IMR-90 (cell line): ENCODE results near the gene RIPK4. TPM values are rescaled to one million over a fixed set of nuclear protein-coding genes. Genes with fewer than 3 reads are reported as not detected.

ENCODE experiments used
- ATAC-seq: fragments of 200-7000 bp; cut with Tn5 transposase; 2 replicates; pipeline ENCODE4 v1.9.1; 2020; ENCODE audit warnings: low read depth, mild to moderate bottlenecking, moderate library complexity
- BruUV-seq: library from RNA; stranded (reverse); fragments of 400-500 nt; replicated peaks from 2 replicates; lab custom pipeline; 2021; lab: Mats Ljungman, UMichigan
- CTCF ChIA-PET: fragments of 300-600 bp; formaldehyde crosslinking; extraction: SDS; loops from one replicate; lab custom pipeline; 2021; ENCODE audit warnings: antibody characterized with exemption; lab: Yijun Ruan, JAX
- POLR2A ChIA-PET: fragments of 300-600 bp; sonication (Branson Sonifier 250); formaldehyde crosslinking; loops from one replicate; lab custom pipeline; 2022; ENCODE audit warnings: antibody characterized with exemption; ENCODE audit not compliant: unreplicated experiment; lab: Charles Lee
- DNase-seq: peaks from one replicate; pipeline ENCODE4 v3.0.0; 2013
- H2AFZ ChIP-seq: replicated peaks from 2 replicates; pipeline ENCODE3; 2013; ENCODE audit warnings: low read length, mild to moderate bottlenecking; ENCODE audit not compliant: poor library complexity
- H2AK5ac ChIP-seq: 2 replicates; pipeline ENCODE4 v1.6.1; 2013; ENCODE audit warnings: low read depth, low read length, inconsistent platforms
- H2AK9ac ChIP-seq: replicated peaks from 2 replicates; pipeline ENCODE3; 2013; ENCODE audit warnings: mild to moderate bottlenecking, low read depth, low read length, moderate library complexity; ENCODE audit not compliant: poor library complexity
- H2BK120ac ChIP-seq: 2 replicates; pipeline ENCODE4 v1.6.1; 2013; ENCODE audit warnings: low read depth, low read length, inconsistent platforms
- H2BK15ac ChIP-seq: 3 replicates; pipeline ENCODE4 v1.6.1; 2013; ENCODE audit warnings: low read depth, low read length, inconsistent platforms
- H2BK20ac ChIP-seq: 2 replicates; pipeline ENCODE4 v1.6.1; 2013; ENCODE audit warnings: low read depth, mild to moderate bottlenecking, inconsistent platforms, low read length, moderate library complexity
- H2BK5ac ChIP-seq: 2 replicates; pipeline ENCODE4 v1.6.1; 2013; ENCODE audit warnings: mild to moderate bottlenecking, low read depth, low read length, inconsistent platforms; ENCODE audit not compliant: poor library complexity, severe bottlenecking
- H3K14ac ChIP-seq: replicated peaks from 2 replicates; pipeline ENCODE4 v1.6.1; 2013; ENCODE audit warnings: low read depth, low read length, inconsistent platforms
- H3K18ac ChIP-seq: 2 replicates; pipeline ENCODE4 v1.6.1; 2013; ENCODE audit warnings: low read depth, low read length, control low read depth
- H3K23ac ChIP-seq: 2 replicates; pipeline ENCODE4 v1.6.1; 2013; ENCODE audit warnings: low read depth, low read length, inconsistent platforms
- H3K27ac ChIP-seq: 2 replicates; pipeline ENCODE4 v1.5.1; 2013; ENCODE audit warnings: mild to moderate bottlenecking, control low read depth, low read length; ENCODE audit not compliant: insufficient read depth
- H3K27me3 ChIP-seq: 2 replicates; pipeline ENCODE4 v1.6.1; 2013; ENCODE audit warnings: low read length; ENCODE audit not compliant: control insufficient read depth, insufficient read depth
- H3K36me3 ChIP-seq: 2 replicates; pipeline ENCODE4 v1.6.1; 2013; ENCODE audit warnings: low read length, mixed read lengths; ENCODE audit not compliant: control insufficient read depth, insufficient read depth
- H3K4ac ChIP-seq: 2 replicates; pipeline ENCODE4 v1.6.1; 2013; ENCODE audit warnings: low read depth, low read length, inconsistent platforms
- H3K4me1 ChIP-seq: 2 replicates; pipeline ENCODE4 v1.6.1; 2013; ENCODE audit warnings: low read length, mixed read lengths; ENCODE audit not compliant: control insufficient read depth, insufficient read depth
- H3K4me2 ChIP-seq: 2 replicates; pipeline ENCODE4 v1.6.1; 2013; ENCODE audit warnings: low read depth, mild to moderate bottlenecking, control low read depth, low read length, moderate library complexity
- H3K4me3 ChIP-seq: 2 replicates; pipeline ENCODE4 v1.5.1; 2013; ENCODE audit warnings: low read depth, mild to moderate bottlenecking, control low read depth, low read length, moderate library complexity; ENCODE audit not compliant: insufficient read depth
- H3K56ac ChIP-seq: 2 replicates; pipeline ENCODE4 v1.6.1; 2013; ENCODE audit warnings: low read length, inconsistent platforms; ENCODE audit not compliant: insufficient read depth; ENCODE audit errors: extremely low read depth
- H3K79me1 ChIP-seq, 2 experiments: 2 replicates each; pipeline ENCODE4 v1.6.1; 2013; ENCODE audit warnings: low read length in 2 of 2, inconsistent platforms in 1 of 2, low read depth in 1 of 2
- H3K9ac ChIP-seq: 2 replicates; pipeline ENCODE4 v1.6.1; 2013; ENCODE audit warnings: low read depth, low read length, control low read depth
- H3K9me1 ChIP-seq: 2 replicates; pipeline ENCODE4 v1.6.1; 2013; ENCODE audit warnings: low read length, inconsistent platforms; ENCODE audit not compliant: insufficient read depth
- H3K9me3 ChIP-seq: 2 replicates; pipeline ENCODE4 v1.6.1; 2013; ENCODE audit warnings: low read length; ENCODE audit not compliant: control insufficient read depth, insufficient read depth
- H4K20me1 ChIP-seq: 2 replicates; pipeline ENCODE4 v1.6.1; 2013; ENCODE audit warnings: low read length, inconsistent platforms; ENCODE audit not compliant: insufficient read depth
- H4K5ac ChIP-seq: 2 replicates; pipeline ENCODE4 v1.6.1; 2013; ENCODE audit warnings: mild to moderate bottlenecking, low read depth, low read length, control low read depth
- H4K8ac ChIP-seq, 2 experiments: 2 replicates each; pipeline ENCODE4 v1.6.1; 2013; ENCODE audit warnings: low read depth in 2 of 2, low read length in 2 of 2, control low read depth in 1 of 2, inconsistent platforms in 1 of 2
- H4K91ac ChIP-seq: 2 replicates; pipeline ENCODE4 v1.6.1; 2013; ENCODE audit warnings: low read depth, low read length, inconsistent platforms; ENCODE audit not compliant: insufficient read depth
- BHLHE40 ChIP-seq: fragments of 150-350 bp; IDR thresholded peaks from 2 replicates; pipeline ENCODE4 v1.6.1; 2016; ENCODE audit warnings: mild to moderate bottlenecking, low read depth, low read length
- CEBPB ChIP-seq: IDR thresholded peaks from 2 replicates; pipeline ENCODE4 v1.6.1; 2012; ENCODE audit warnings: low read depth, low read length, improper control_type of control experiment
- CHD1 ChIP-seq: IDR thresholded peaks from 2 replicates; pipeline ENCODE4 v1.6.1; 2012; ENCODE audit warnings: low read depth, low read length, improper control_type of control experiment
- FOS ChIP-seq: fragments of 150-350 bp; IDR thresholded peaks from 2 replicates; pipeline ENCODE4 v1.6.1; 2016; ENCODE audit warnings: low read depth, low read length
- MAFK ChIP-seq: IDR thresholded peaks from 2 replicates; pipeline ENCODE4 v1.6.1; 2012; ENCODE audit warnings: low read depth, low read length, improper control_type of control experiment
- MAZ ChIP-seq: IDR thresholded peaks from 2 replicates; pipeline ENCODE4 v1.6.1; 2012; ENCODE audit warnings: low read depth, mild to moderate bottlenecking, low read length, improper control_type of control experiment, moderate library complexity, borderline replicate concordance
- MXI1 ChIP-seq: IDR thresholded peaks from 2 replicates; pipeline ENCODE4 v1.6.1; 2012; ENCODE audit warnings: low read depth, mild to moderate bottlenecking, low read length, moderate library complexity, borderline replicate concordance
- NFE2L2 ChIP-seq: fragments of 150-350 bp; IDR thresholded peaks from 2 replicates; pipeline ENCODE4 v1.6.1; 2016; ENCODE audit warnings: low read depth, mild to moderate bottlenecking, low read length
- POLR2A ChIP-seq: IDR thresholded peaks from 2 replicates; pipeline ENCODE4 v1.6.1; 2012; ENCODE audit warnings: mild to moderate bottlenecking, low read depth, low read length
- RAD21 ChIP-seq: IDR thresholded peaks from 2 replicates; pipeline ENCODE4 v1.6.1; 2012; ENCODE audit warnings: low read length, improper control_type of control experiment
- RCOR1 ChIP-seq: IDR thresholded peaks from 2 replicates; pipeline ENCODE4 v1.6.1; 2012; ENCODE audit warnings: mild to moderate bottlenecking, low read length, improper control_type of control experiment; ENCODE audit not compliant: insufficient replicate concordance
- RFX5 ChIP-seq: IDR thresholded peaks from 2 replicates; pipeline ENCODE4 v1.8.0; 2012; ENCODE audit warnings: low read depth, mild to moderate bottlenecking, low read length, moderate library complexity
- SMC3 ChIP-seq: fragments of 150-350 bp; IDR thresholded peaks from 2 replicates; pipeline ENCODE4 v1.6.1; 2016; ENCODE audit warnings: low read depth, mild to moderate bottlenecking, antibody characterized with exemption, low read length, moderate library complexity
- USF2 ChIP-seq: fragments of 150-350 bp; IDR thresholded peaks from 2 replicates; pipeline ENCODE4 v1.6.1; 2017; ENCODE audit warnings: mild to moderate bottlenecking, antibody characterized with exemption, low read length, low read depth
- WGBS, 2 experiments: methylation state at CpG; one replicate each; pipeline versions ENCODE4 v1.1.5 to v1.1.7; 2013; ENCODE audit warnings: missing lambda C conversion rate in 2 of 2; ENCODE audit not compliant: insufficient read length in 1 of 2; ENCODE audit errors: extremely low coverage in 2 of 2; 5-methylcytosine and 5-hydroxymethylcytosine counted together
- dilution Hi-C: fragments of 300-500 bp; cut with HindIII; formaldehyde crosslinking; loops from one replicate; pipeline ENCODE4 v1.14.3; 2018; ENCODE audit warnings: low sequenced_read_pairs; ENCODE audit not compliant: unreplicated experiment
- in situ Hi-C: fragments of 300-500 bp; cut with MboI; formaldehyde crosslinking; loops from 3 replicates; pipeline ENCODE4 v1.14.3; 2019; ENCODE audit warnings: low sequenced_read_pairs, inconsistent platforms, mixed read lengths
- intact Hi-C: fragments of 100-400 bp; cut with micrococcal nuclease; formaldehyde crosslinking; loops from 2 replicates; pipeline ENCODE4 v1.10.0; 2022
- polyA plus RNA-seq, 3 experiments: library from polyadenylated mRNA; depleted of rRNA; stranded (reverse); fragments of >200 nt; gene quantifications; 2 replicates each; pipeline ENCODE4 v1.2.3, GENCODE V29; 2012; ENCODE audit warnings: low replicate concordance in 1 of 3
- total RNA-seq: library from RNA; depleted of rRNA; stranded (reverse); fragments of >200 nt; gene quantifications from 2 replicates; pipeline ENCODE4 v1.2.3, GENCODE V29; 2012
- TF ChIP-seq, protein P1 (sequence below): conservative IDR thresholded peaks from 2 replicates; pipeline ENCODE4 v1.5.1; 2012; ENCODE audit warnings: mild to moderate bottlenecking, low read depth, low read length, improper control_type of control experiment
- TF ChIP-seq, protein P2 (sequence below): fragments of 150-350 bp; IDR thresholded peaks from 2 replicates; pipeline ENCODE4 v1.6.1; 2016; ENCODE audit warnings: low read depth, mild to moderate bottlenecking, low read length, moderate library complexity, borderline replicate concordance

RIPK4 gene
- total and polyA plus RNA-seq, 2 of the 4 experiments (the other 2 are of a cell fraction), result under 0.01 to 0.03 TPM

DNA sequence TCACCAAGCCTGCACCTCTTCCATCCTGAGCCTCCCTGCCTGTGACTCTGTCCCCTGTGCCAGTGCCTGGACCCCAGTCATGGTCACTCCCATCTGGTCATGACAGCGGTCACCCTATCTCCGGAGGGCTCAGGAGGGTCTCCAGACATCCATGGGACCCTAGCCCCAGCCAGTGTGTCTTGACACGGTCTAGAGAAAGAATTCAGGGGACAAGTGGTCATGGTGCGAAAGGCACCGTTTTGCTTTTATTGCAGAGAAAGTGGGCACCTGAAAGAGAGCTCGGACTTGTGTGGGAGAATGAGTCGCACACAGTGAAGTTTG, 4.7 kb upstream of the RIPK4 start:
- Histone ChIP-seq H3K27ac (no peak overlapping the region), H3K4ac (no peak overlapping the region), H3K14ac (no peak overlapping the region), H2AK5ac (no peak overlapping the region), H3K9ac (no peak overlapping the region), H4K8ac (no peak overlapping the region), H3K4me1 (peaks cover 4% of the 10 kb centered on the region), H3K4me3 (no peak overlapping the region), H4K5ac (no peak overlapping the region), H2AK9ac (no peak overlapping the region), H2BK5ac (no peak overlapping the region), H3K9me1 (no peaks in the 10 kb centered on the region), H3K18ac (no peak overlapping the region), H3K36me3 (no peaks in the 10 kb centered on the region), H2BK20ac (no peak overlapping the region), H2BK15ac (no peak overlapping the region), H4K91ac (no peak overlapping the region), H3K27me3 (peaks cover 81% of the 10 kb centered on the region), H4K20me1 (no peaks in the 10 kb centered on the region), H3K4me2 (no peak overlapping the region), H3K23ac (no peak overlapping the region), H3K79me1 (no peaks in the 10 kb centered on the region), H3K9me3 (no peaks in the 10 kb centered on the region), H3K56ac (no peak overlapping the region), H2BK120ac (no peak overlapping the region), H2AFZ (no peak overlapping the region)
- in situ Hi-C loops (no loop called here), intact Hi-C loops (no loop called here), dilution Hi-C loops (no loop called here)
- DNase-seq (no peak), ATAC-seq (no peak)
- no peak for TF ChIP-seq BHLHE40
- no peak for TF ChIP-seq POLR2A
- TF ChIP-seq RFX5, result no peak
- TF ChIP-seq MXI1, result no peak
- TF ChIP-seq, protein P1, sequence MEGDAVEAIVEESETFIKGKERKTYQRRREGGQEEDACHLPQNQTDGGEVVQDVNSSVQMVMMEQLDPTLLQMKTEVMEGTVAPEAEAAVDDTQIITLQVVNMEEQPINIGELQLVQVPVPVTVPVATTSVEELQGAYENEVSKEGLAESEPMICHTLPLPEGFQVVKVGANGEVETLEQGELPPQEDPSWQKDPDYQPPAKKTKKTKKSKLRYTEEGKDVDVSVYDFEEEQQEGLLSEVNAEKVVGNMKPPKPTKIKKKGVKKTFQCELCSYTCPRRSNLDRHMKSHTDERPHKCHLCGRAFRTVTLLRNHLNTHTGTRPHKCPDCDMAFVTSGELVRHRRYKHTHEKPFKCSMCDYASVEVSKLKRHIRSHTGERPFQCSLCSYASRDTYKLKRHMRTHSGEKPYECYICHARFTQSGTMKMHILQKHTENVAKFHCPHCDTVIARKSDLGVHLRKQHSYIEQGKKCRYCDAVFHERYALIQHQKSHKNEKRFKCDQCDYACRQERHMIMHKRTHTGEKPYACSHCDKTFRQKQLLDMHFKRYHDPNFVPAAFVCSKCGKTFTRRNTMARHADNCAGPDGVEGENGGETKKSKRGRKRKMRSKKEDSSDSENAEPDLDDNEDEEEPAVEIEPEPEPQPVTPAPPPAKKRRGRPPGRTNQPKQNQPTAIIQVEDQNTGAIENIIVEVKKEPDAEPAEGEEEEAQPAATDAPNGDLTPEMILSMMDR, result no peak
- TF ChIP-seq MAZ, result no peak
- TF ChIP-seq MAFK, result no peak
- TF ChIP-seq SMC3, result no peak
- no peak for TF ChIP-seq CEBPB
- no peak for TF ChIP-seq USF2
- TF ChIP-seq CHD1, result no peak
- no peak for TF ChIP-seq FOS
- TF ChIP-seq NFE2L2, result no peak
- TF ChIP-seq RAD21, result no peak
- TF ChIP-seq, protein P2, sequence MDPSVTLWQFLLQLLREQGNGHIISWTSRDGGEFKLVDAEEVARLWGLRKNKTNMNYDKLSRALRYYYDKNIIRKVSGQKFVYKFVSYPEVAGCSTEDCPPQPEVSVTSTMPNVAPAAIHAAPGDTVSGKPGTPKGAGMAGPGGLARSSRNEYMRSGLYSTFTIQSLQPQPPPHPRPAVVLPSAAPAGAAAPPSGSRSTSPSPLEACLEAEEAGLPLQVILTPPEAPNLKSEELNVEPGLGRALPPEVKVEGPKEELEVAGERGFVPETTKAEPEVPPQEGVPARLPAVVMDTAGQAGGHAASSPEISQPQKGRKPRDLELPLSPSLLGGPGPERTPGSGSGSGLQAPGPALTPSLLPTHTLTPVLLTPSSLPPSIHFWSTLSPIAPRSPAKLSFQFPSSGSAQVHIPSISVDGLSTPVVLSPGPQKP, result no peak
- TF ChIP-seq RCOR1, result no peak
- CTCF ChIA-PET, result interaction anchor here (1.8 kb wide), 1 partner anchor 159 kb away, joined by 8 read pairs; no protein-coding TSS in a partner anchor
- WGBS, 2 experiments, result no CpG with 5 or more reads among the region's 7 CpGs
- POLR2A ChIA-PET, result no interaction called here
- no TSS peak for BruUV-seq
